ENCODE measurements around the gene TAP1. TPM values are rescaled to one million over a fixed set of nuclear protein-coding genes. Genes with fewer than 3 reads are reported as not detected.

Gene TAP1
- total RNA-seq, 8 experiments from 2014 or later = 0.18 to 115 (median 12.6) TPM

GRCh38 chr6:32855467-32856174 is 2.1 kb upstream of the TAP1 start:
- peaks cover 2 to 5% of the 10 kb centered on the region in 2 donors for H3K4me1 ChIP-seq (replicated peaks in 1 of 2)
- in situ Hi-C loops (cut with MboI; ENCODE audit: low pct_unique_long_range_greater_than_20kb in 2 of 9, low sequenced_read_pairs in 9 of 9, unreplicated experiment in 9 of 9) = no loop called here
- ATAC-seq (replicated peaks in 6 of 8) = no peak
- H3K27ac ChIP-seq = no peak overlapping the region
- WGBS, 10 experiments = 60 to 94% (median 80%) methylated on average over 1 to 8 of the region's 8 CpGs; no CpG with 5 or more reads in 1 of the 10 experiments
- H3K4me3 ChIP-seq = no peak overlapping the region

- ATAC-seq (replicated peaks in 6 of 8) = peak in 3 of 8 experiments; percentile 2 to 17 (median 15)
- H3K4me3 ChIP-seq = peak overlapping the region; percentile 21 to 48 (median 41)
- in situ Hi-C loops (cut with MboI; ENCODE audit: low pct_unique_long_range_greater_than_20kb in 2 of 9, low sequenced_read_pairs in 9 of 9, unreplicated experiment in 9 of 9) = no loop called here
- 7 to 100% (median 82%) methylated on average over 1 to 17 of the region's 24 CpGs; no CpG with 5 or more reads in 2 of the 10 experiments for WGBS, 10 experiments
- H3K4me1 ChIP-seq (replicated peaks in 1 of 2) = peaks cover 2 to 5% of the 10 kb centered on the region in 2 donors
- no peak overlapping the region for H3K27ac ChIP-seq
Observed at GRCh38 chr6:32854376-32855178, 1.1 kb upstream of the TAP1 start.

- Histone ChIP-seq H3K4me3 (peak overlapping the region; percentile 21 to 48 (median 41)), H3K27ac (no peak overlapping the region), H3K4me1 (replicated peaks in 1 of 2) (peaks cover 2 to 5% of the 10 kb centered on the region in 2 donors)
- peak; percentile 11 to 41 (median 32) for ATAC-seq (replicated peaks in 6 of 8)
- WGBS, 10 experiments = 0 to 25% (median 0%) methylated on average over 3 to 19 of the region's 41 CpGs; no CpG with 5 or more reads in 3 of the 10 experiments
- in situ Hi-C loops (cut with MboI; ENCODE audit: low pct_unique_long_range_greater_than_20kb in 2 of 9, low sequenced_read_pairs in 9 of 9, unreplicated experiment in 9 of 9) = no loop called here
Observed at GRCh38 chr6:32852844-32853540, 512 bp downstream of the TAP1 start.

- peak overlapping the region in 2 of 5 donors; percentile 41 to 48 for H3K4me3 ChIP-seq
- no peak overlapping the region for H3K27ac ChIP-seq
- in situ Hi-C loops (cut with MboI; ENCODE audit: low pct_unique_long_range_greater_than_20kb in 2 of 9, low sequenced_read_pairs in 9 of 9, unreplicated experiment in 9 of 9) = no loop called here
- ATAC-seq (replicated peaks in 6 of 8) = peak in 2 of 8 experiments; percentile 6
- peaks cover 2 to 5% of the 10 kb centered on the region in 2 donors for H3K4me1 ChIP-seq (replicated peaks in 1 of 2)
- 45 to 100% (median 71%) methylated on average over 1 to 16 of the region's 23 CpGs; no CpG with 5 or more reads in 1 of the 10 experiments for WGBS, 10 experiments
Observed at GRCh38 chr6:32852018-32852843, 1.3 kb downstream of the TAP1 start.

- H3K4me3 ChIP-seq = no peak overlapping the region
- ATAC-seq (replicated peaks in 6 of 8) = no peak
- H3K27ac ChIP-seq = no peak overlapping the region
- in situ Hi-C loops (cut with MboI; ENCODE audit: low pct_unique_long_range_greater_than_20kb in 2 of 9, low sequenced_read_pairs in 9 of 9, unreplicated experiment in 9 of 9) = no loop called here
- H3K4me1 ChIP-seq (replicated peaks in 1 of 2) = peaks cover 2 to 5% of the 10 kb centered on the region in 2 donors
- 61 to 100% (median 80%) methylated on average over 1 to 4 of the region's 4 CpGs; no CpG with 5 or more reads in 4 of the 10 experiments for WGBS, 10 experiments
Observed at GRCh38 chr6:32851025-32851424, 2.5 kb downstream of the TAP1 start.

GRCh38 chr6:32849126-32849525 is 4.4 kb downstream of the TAP1 start:
- WGBS, 10 experiments = 69 to 100% (median 93%) methylated on average over 1 to 6 of the region's 6 CpGs; no CpG with 5 or more reads in 1 of the 10 experiments
- in situ Hi-C loops (cut with MboI; ENCODE audit: low pct_unique_long_range_greater_than_20kb in 2 of 9, low sequenced_read_pairs in 9 of 9, unreplicated experiment in 9 of 9) = no loop called here
- peaks cover 3 to 5% of the 10 kb centered on the region in 2 donors for H3K4me1 ChIP-seq (replicated peaks in 1 of 2)

GRCh38 chr6:32847795-32848194 is 5.7 kb downstream of the TAP1 start:
- WGBS, 10 experiments = 50 to 90% (median 79%) methylated on average over 1 to 6 of the region's 8 CpGs; no CpG with 5 or more reads in 6 of the 10 experiments
- Histone ChIP-seq H3K4me3 (no peak overlapping the region), H3K4me1 (replicated peaks in 1 of 2) (peaks cover 1 to 5% of the 10 kb centered on the region in 2 donors), H3K27ac (no peak overlapping the region)
- ATAC-seq (replicated peaks in 6 of 8) = no peak
- in situ Hi-C loops (cut with MboI; ENCODE audit: low pct_unique_long_range_greater_than_20kb in 2 of 9, low sequenced_read_pairs in 9 of 9, unreplicated experiment in 9 of 9) = no loop called here

More at GRCh38 chr6:32849126-32849525, 4.4 kb downstream of the TAP1 start:
- Histone ChIP-seq H3K27ac (no peak overlapping the region), H3K4me3 (no peak overlapping the region)
- ATAC-seq (replicated peaks in 6 of 8) = no peak

GRCh38 chr6:32847004-32847403 is 6.5 kb downstream of the TAP1 start:
- ATAC-seq (replicated peaks in 6 of 8) = no peak
- H3K4me3 ChIP-seq = no peak overlapping the region
- in situ Hi-C loops (cut with MboI; ENCODE audit: low pct_unique_long_range_greater_than_20kb in 2 of 9, low sequenced_read_pairs in 9 of 9, unreplicated experiment in 9 of 9) = no loop called here

GRCh38 chr6:32845384-32845884 is 8.1 kb downstream of the TAP1 start:
- in situ Hi-C loops (cut with MboI; ENCODE audit: low pct_unique_long_range_greater_than_20kb in 2 of 9, low sequenced_read_pairs in 9 of 9, unreplicated experiment in 9 of 9) = no loop called here
- Histone ChIP-seq H3K4me1 (replicated peaks in 1 of 2) (peaks cover 0 to 3% of the 10 kb centered on the region in 2 donors), H3K4me3 (no peak overlapping the region), H3K27ac (no peak overlapping the region)
- no peak for ATAC-seq (replicated peaks in 6 of 8)
- WGBS, 10 experiments = 72 to 100% (median 81%) methylated on average over 1 to 8 of the region's 10 CpGs; no CpG with 5 or more reads in 4 of the 10 experiments

More at GRCh38 chr6:32847004-32847403, 6.5 kb downstream of the TAP1 start:
- H3K27ac ChIP-seq = no peak overlapping the region
- peaks cover 0 to 3% of the 10 kb centered on the region in 2 donors for H3K4me1 ChIP-seq (replicated peaks in 1 of 2)
- 67 to 94% (median 81%) methylated on average over 2 to 5 of the region's 10 CpGs; no CpG with 5 or more reads in 4 of the 10 experiments for WGBS, 10 experiments

- ATAC-seq (replicated peaks in 6 of 8) = no peak
- WGBS, 10 experiments = 53 to 100% (median 89%) methylated on average over 1 to 7 of the region's 19 CpGs; no CpG with 5 or more reads in 3 of the 10 experiments
- H3K27ac ChIP-seq = no peak overlapping the region
- H3K4me3 ChIP-seq = peak overlapping the region; percentile 8 to 38 (median 32)
- peaks cover 0 to 3% of the 10 kb centered on the region in 2 donors for H3K4me1 ChIP-seq (replicated peaks in 1 of 2)
- in situ Hi-C loops (cut with MboI; ENCODE audit: low pct_unique_long_range_greater_than_20kb in 2 of 9, low sequenced_read_pairs in 9 of 9, unreplicated experiment in 9 of 9) = no loop called here
Observed at GRCh38 chr6:32844839-32845383, 8.6 kb downstream of the TAP1 start.

- in situ Hi-C loops (cut with MboI; ENCODE audit: low pct_unique_long_range_greater_than_20kb in 2 of 9, low sequenced_read_pairs in 9 of 9, unreplicated experiment in 9 of 9) = no loop called here
- peak; percentile 81 to 100 (median 99) for ATAC-seq (replicated peaks in 6 of 8)
- 0 to 20% (median 0%) methylated on average over 1 to 9 of the region's 40 CpGs; no CpG with 5 or more reads in 2 of the 10 experiments for WGBS, 10 experiments
- Histone ChIP-seq H3K4me1 (replicated peaks in 1 of 2) (peaks cover 0 to 3% of the 10 kb centered on the region in 2 donors), H3K27ac (no peak within 1 kb of the TSS), H3K4me3 (peak within 1 kb of the TSS; percentile 8 to 38 (median 32))
Observed at GRCh38 chr6:32843979-32844838, 9.3 kb downstream of the TAP1 start, which contains the start of gene PSMB8. PSMB8 (minus strand) TSS chr6:32844047; CDS start chr6:32843996, 51 bp downstream.
